Hepatocyte (in vitro differentiated cells): ENCODE measurements around the gene INTS4.

ENCODE experiments used
- CTCF ChIP-seq: fragments of 200-600 bp; sonication (generic); IDR thresholded peaks from 2 replicates; pipeline ENCODE4 v1.5.1; 2016; ENCODE audit warnings: antibody characterized with exemption, mild to moderate bottlenecking; ENCODE audit not compliant: poor library complexity
- EZH2 ChIP-seq: fragments of 200-600 bp; sonication (generic); IDR thresholded peaks from 2 replicates; pipeline ENCODE4 v1.6.1; 2016; ENCODE audit warnings: antibody characterized with exemption, mild to moderate bottlenecking, borderline replicate concordance
- EZH2phosphoT487 ChIP-seq: fragments of 200-600 bp; sonication (generic); IDR thresholded peaks from one replicate; pipeline ENCODE4 v1.6.1; 2018; ENCODE audit warnings: antibody characterized with exemption, mild to moderate bottlenecking, low read depth, moderate library complexity; ENCODE audit not compliant: unreplicated experiment, severe bottlenecking

GRCh38 chr11:78032090-78032489 lies 37.6 kb upstream of the INTS4 start:
- TF ChIP-seq EZH2 (no peak), CTCF (no peak), EZH2phosphoT487 (no peak)
